RWPE2 (cell line): Measurements from ENCODE around the gene GAS2L1.
A peak's percentile ranks its signal among the peaks of the same experiment; 100 is the strongest.

ENCODE experiments used
- ATAC-seq: fragments of 200-7000 bp; cut with Tn5 transposase; 3 replicates; pipeline ENCODE4 v1.9.1; 2021; ENCODE audit warnings: low read depth
- DNase-seq: peaks from one replicate; pipeline ENCODE4 v3.0.0-alpha.2; 2020; ENCODE audit warnings: low spot score
- H3K27ac ChIP-seq: fragments of 450-650 bp; 2 replicates; pipeline ENCODE4 v1.5.1; 2017; ENCODE audit warnings: mild to moderate bottlenecking; ENCODE audit not compliant: poor library complexity, severe bottlenecking
- H3K27me3 ChIP-seq: fragments of 250-450 bp; sonication (Bioruptor Pico); 2 replicates; pipeline ENCODE4 v1.5.1; 2021; ENCODE audit warnings: mild to moderate bottlenecking, moderate library complexity; ENCODE audit not compliant: insufficient read depth, poor library complexity, severe bottlenecking
- H3K36me3 ChIP-seq: fragments of 250-450 bp; sonication (Bioruptor Pico); 2 replicates; pipeline ENCODE4 v1.5.1; 2020; ENCODE audit warnings: low read depth, mild to moderate bottlenecking, moderate library complexity
- H3K4me1 ChIP-seq: fragments of 250-450 bp; sonication (Bioruptor Pico); 2 replicates; pipeline ENCODE4 v1.5.1; 2021; ENCODE audit warnings: mild to moderate bottlenecking, moderate library complexity; ENCODE audit not compliant: insufficient read depth, poor library complexity, severe bottlenecking
- H3K4me3 ChIP-seq: fragments of 250-450 bp; sonication (Bioruptor Pico); 2 replicates; pipeline ENCODE4 v1.5.1; 2021; ENCODE audit warnings: mild to moderate bottlenecking, moderate library complexity; ENCODE audit not compliant: severe bottlenecking
- H3K9me3 ChIP-seq: fragments of 250-450 bp; sonication (Bioruptor Pico); 2 replicates; pipeline ENCODE4 v1.5.1; 2021; ENCODE audit warnings: mild to moderate bottlenecking, moderate library complexity; ENCODE audit not compliant: severe bottlenecking
- TF ChIP-seq, protein P1 (sequence below): fragments of 450-650 bp; IDR thresholded peaks from one replicate; pipeline ENCODE4 v1.5.1; 2017; ENCODE audit warnings: mild to moderate bottlenecking, moderate library complexity; ENCODE audit not compliant: poor library complexity, severe bottlenecking

Gene GAS2L1

DNA sequence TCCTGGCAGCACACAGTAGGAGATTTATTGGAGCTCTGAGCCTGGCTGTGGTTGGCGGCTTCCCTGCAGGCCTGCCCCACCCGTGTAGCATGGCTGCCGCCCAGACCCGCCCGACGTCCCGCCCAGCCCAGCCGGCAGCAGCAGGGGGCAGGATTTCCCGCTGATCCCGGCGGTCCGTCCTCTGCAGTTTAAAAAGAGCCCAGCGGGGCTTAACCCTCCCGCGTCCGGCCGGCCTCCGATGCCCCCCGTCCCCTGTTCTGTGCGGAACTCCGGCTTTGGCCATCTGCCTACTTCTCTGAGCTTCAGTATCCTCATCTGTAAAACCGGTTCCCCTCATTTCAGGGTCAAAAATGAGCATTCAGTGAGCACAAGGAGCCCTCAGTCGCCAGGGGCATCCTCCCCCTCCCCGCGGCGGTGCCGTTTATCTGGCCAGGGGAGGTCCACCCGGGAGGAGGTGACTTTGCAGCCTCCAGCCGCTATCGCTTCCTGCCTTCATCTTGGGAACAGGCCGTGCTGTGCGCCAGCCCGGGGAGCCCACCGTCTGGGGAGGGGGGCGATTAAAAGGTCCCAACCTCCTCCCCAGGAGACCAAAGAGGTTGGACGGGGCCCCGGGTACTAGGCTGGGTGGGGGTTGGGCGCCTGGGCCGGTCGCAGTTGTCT lies at the start of gene GAS2L1:
TSS of gene GAS2L1 (plus strand) at position 476 of the 660 bp plus-strand sequence. CDS start 1,456 bp downstream, outside the sequence.
- H3K4me1 ChIP-seq: peaks cover 22% of the 10 kb centered on the region
- peak within 1 kb of the TSS; percentile 60 for H3K4me3 ChIP-seq
- no peaks in the 10 kb centered on the region for H3K9me3 ChIP-seq
- ATAC-seq: peak; percentile 52
- no peaks in the 10 kb centered on the region for H3K27me3 ChIP-seq
- H3K36me3 ChIP-seq: no peaks in the 10 kb centered on the region
- DNase-seq: no peak
- peak within 1 kb of the TSS; percentile 76 for H3K27ac ChIP-seq
- TF ChIP-seq, protein P1, sequence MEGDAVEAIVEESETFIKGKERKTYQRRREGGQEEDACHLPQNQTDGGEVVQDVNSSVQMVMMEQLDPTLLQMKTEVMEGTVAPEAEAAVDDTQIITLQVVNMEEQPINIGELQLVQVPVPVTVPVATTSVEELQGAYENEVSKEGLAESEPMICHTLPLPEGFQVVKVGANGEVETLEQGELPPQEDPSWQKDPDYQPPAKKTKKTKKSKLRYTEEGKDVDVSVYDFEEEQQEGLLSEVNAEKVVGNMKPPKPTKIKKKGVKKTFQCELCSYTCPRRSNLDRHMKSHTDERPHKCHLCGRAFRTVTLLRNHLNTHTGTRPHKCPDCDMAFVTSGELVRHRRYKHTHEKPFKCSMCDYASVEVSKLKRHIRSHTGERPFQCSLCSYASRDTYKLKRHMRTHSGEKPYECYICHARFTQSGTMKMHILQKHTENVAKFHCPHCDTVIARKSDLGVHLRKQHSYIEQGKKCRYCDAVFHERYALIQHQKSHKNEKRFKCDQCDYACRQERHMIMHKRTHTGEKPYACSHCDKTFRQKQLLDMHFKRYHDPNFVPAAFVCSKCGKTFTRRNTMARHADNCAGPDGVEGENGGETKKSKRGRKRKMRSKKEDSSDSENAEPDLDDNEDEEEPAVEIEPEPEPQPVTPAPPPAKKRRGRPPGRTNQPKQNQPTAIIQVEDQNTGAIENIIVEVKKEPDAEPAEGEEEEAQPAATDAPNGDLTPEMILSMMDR: peak; percentile 63

DNA sequence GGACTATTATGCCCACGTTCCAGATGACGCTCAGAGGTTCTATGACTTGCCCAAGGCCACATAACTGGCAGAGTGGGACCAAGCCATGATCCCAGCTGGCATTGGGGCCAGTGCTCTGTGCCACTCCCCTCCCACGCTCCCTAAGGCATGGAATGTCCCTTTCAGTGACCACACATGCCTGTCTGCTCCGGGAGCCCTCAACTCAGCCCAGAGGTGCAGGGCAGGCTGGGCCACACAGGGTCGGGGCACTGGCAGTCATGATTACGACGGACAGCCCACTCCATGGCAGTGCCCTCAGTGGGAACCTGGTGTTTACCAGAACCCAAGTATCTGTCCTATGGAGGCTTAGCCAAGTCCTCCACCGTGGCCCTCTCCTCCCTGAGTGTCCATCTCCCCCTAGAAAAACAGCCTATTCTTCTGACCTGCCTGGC lies 48.7 kb upstream of the GAS2L1 start:
- no peaks in the 10 kb centered on the region for H3K4me1 ChIP-seq
- no peak overlapping the region for H3K4me3 ChIP-seq

DNA sequence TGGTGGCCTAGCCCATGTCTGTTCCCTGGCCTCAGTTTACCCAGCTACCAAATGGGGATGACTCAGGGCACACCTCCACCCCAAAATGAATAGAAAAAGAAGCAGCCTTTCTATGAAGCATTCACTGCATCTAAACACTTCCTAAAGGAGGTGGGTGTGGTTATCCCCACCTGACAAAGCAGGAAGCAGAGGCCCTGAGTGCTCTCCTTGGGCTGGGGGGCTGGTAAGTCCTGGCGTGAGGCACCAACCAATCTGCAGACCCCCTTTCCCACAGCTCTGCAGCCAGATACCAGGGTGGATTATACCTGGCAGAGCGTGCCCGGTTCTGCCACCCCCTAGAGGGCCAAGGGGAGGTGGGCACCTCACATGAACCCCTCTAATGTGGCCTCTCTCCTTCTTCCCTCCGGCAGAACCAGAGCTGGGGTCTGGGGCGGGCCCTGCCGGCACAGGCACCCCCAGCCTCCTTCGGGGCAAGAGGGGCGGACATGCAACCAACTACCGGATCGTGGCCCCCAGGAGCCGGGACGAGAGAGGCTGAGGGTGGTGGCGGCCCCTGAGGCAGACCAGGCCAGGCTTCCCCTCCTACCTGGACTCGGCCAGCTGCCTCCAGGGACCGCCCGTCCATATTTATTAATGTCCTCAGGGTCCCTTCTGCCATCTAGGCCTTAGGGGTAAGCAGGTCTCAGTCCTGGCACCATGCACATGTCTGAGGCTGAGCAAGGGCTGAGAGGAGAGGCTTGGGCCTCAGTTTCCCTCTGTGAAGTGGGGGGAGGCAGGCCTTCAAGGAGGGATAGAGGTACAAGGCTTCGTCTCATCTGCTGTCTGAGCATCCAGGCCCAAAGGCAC lies 47.8 kb upstream of the GAS2L1 start:
- no peaks in the 10 kb centered on the region for H3K36me3 ChIP-seq
- H3K9me3 ChIP-seq: no peaks in the 10 kb centered on the region
- TF ChIP-seq, protein P1: no peak
- ATAC-seq (no peak), DNase-seq (no peak)
- no peak overlapping the region for H3K27ac ChIP-seq
- no peak overlapping the region for H3K4me3 ChIP-seq
- H3K4me1 ChIP-seq: no peaks in the 10 kb centered on the region
- H3K27me3 ChIP-seq: no peaks in the 10 kb centered on the region

More for the DNA sequence above, 48.7 kb upstream of the GAS2L1 start:
- Histone ChIP-seq H3K36me3 (no peaks in the 10 kb centered on the region), H3K9me3 (no peaks in the 10 kb centered on the region), H3K27me3 (no peaks in the 10 kb centered on the region), H3K27ac (no peak overlapping the region)
- DNase-seq: no peak
- TF ChIP-seq, protein P1: no peak
- ATAC-seq: no peak

DNA sequence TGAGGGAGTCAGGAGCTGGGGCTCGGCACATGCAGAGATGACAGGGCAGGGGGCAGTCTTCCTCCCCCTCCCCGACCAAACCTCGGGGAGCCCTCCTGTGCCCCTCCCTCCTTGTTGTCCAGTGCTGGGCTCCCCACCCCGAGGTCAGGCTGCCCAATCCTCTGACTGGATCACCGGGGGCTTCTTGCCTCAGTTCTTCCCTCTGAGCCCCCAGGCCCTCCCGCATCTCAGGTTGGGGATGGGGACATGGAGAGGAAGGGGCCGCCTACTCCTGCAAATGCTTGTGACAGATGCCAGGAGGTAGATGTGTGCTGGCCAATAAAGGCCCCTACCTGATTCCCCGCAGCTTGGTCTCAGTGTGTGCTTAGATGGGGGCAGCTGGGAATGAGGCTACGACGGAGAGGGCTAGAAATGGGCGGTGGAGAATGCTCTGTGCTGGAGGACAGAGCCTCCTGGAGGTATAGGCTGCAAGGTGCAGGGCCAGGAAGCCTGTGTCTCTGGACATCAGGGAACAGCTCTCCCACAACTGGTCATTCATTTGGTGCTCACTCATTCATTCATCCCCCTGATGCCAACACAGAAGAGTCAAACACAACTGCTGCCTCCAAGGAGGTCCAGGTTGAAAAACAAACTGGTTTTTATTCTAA lies 47.1 kb upstream of the GAS2L1 start:
- no peaks in the 10 kb centered on the region for H3K4me1 ChIP-seq
- no peaks in the 10 kb centered on the region for H3K27me3 ChIP-seq
- ATAC-seq (peak; percentile 48), DNase-seq (no peak)
- H3K36me3 ChIP-seq: peaks cover 2% of the 10 kb centered on the region; the same call in 1 of the 2 replicates
- no peak overlapping the region for H3K4me3 ChIP-seq
- TF ChIP-seq, protein P1: no peak
- H3K27ac ChIP-seq: no peak overlapping the region
- no peaks in the 10 kb centered on the region for H3K9me3 ChIP-seq
